ENCODE data around the gene NFYC. TPM values are rescaled to one million over a fixed set of nuclear protein-coding genes. Genes with fewer than 3 reads are reported as not detected.

Gene NFYC
- total RNA-seq, 1 donor from 2014 or later: 67.2 TPM

GRCh38 chr1:40802078-40802741, 110.7 kb downstream of the NFYC start:
- Mint-ChIP-seq H3K27me3 (ENCODE audit: low read depth) (peaks cover 2% of the 10 kb centered on the region), H3K27ac (ENCODE audit: unreplicated experiment) (no peak overlapping the region), H3K4me3 (no peak overlapping the region), H3K9me3 (no peaks in the 10 kb centered on the region), H3K36me3 (ENCODE audit: low read depth) (no peaks in the 10 kb centered on the region), H3K4me1 (peaks cover 46% of the 10 kb centered on the region)
- DNase-seq (ENCODE audit: low read depth, low spot score): peak; percentile 63
- no peak for TF ChIP-seq CTCF (conservative IDR thresholded peaks at IDR 0.05)

GRCh38 chr1:40802742-40803113, 111.2 kb downstream of the NFYC start:
- no peaks in the 10 kb centered on the region for H3K36me3 Mint-ChIP-seq (ENCODE audit: low read depth)
- H3K27ac Mint-ChIP-seq (ENCODE audit: unreplicated experiment): no peak overlapping the region
- TF ChIP-seq CTCF (conservative IDR thresholded peaks at IDR 0.05): no peak
- DNase-seq (ENCODE audit: low read depth, low spot score): no peak
- H3K9me3 Mint-ChIP-seq: no peaks in the 10 kb centered on the region
- H3K4me1 Mint-ChIP-seq: peaks cover 48% of the 10 kb centered on the region
- peak overlapping the region; percentile 27 for H3K4me3 Mint-ChIP-seq
- H3K27me3 Mint-ChIP-seq (ENCODE audit: low read depth): peaks cover 2% of the 10 kb centered on the region

- DNase-seq (ENCODE audit: low read depth, low spot score): no peak
- H3K4me1 Mint-ChIP-seq: peaks cover 53% of the 10 kb centered on the region
- peaks cover 2% of the 10 kb centered on the region for H3K27me3 Mint-ChIP-seq (ENCODE audit: low read depth)
- no peak overlapping the region for H3K27ac Mint-ChIP-seq (ENCODE audit: unreplicated experiment)
- H3K36me3 Mint-ChIP-seq (ENCODE audit: low read depth): no peaks in the 10 kb centered on the region
- H3K9me3 Mint-ChIP-seq: no peaks in the 10 kb centered on the region
- no peak overlapping the region for H3K4me3 Mint-ChIP-seq
- TF ChIP-seq CTCF (conservative IDR thresholded peaks at IDR 0.05): no peak
Observed at GRCh38 chr1:40803447-40803846, 111.9 kb downstream of the NFYC start.

GRCh38 chr1:40803902-40804301, 112.4 kb downstream of the NFYC start:
- no peak for DNase-seq (ENCODE audit: low read depth, low spot score)
- no peaks in the 10 kb centered on the region for H3K9me3 Mint-ChIP-seq
- no peak for TF ChIP-seq CTCF (conservative IDR thresholded peaks at IDR 0.05)
- H3K4me1 Mint-ChIP-seq: peaks cover 58% of the 10 kb centered on the region
- H3K4me3 Mint-ChIP-seq: no peak overlapping the region
- H3K36me3 Mint-ChIP-seq (ENCODE audit: low read depth): no peaks in the 10 kb centered on the region
- H3K27me3 Mint-ChIP-seq (ENCODE audit: low read depth): peaks cover 2% of the 10 kb centered on the region
- H3K27ac Mint-ChIP-seq (ENCODE audit: unreplicated experiment): peak overlapping the region; percentile 43

GRCh38 chr1:40806240-40806639, 114.7 kb downstream of the NFYC start:
- peaks cover 2% of the 10 kb centered on the region for H3K27me3 Mint-ChIP-seq (ENCODE audit: low read depth)
- TF ChIP-seq CTCF (conservative IDR thresholded peaks at IDR 0.05): no peak
- H3K27ac Mint-ChIP-seq (ENCODE audit: unreplicated experiment): no peak overlapping the region
- no peaks in the 10 kb centered on the region for H3K36me3 Mint-ChIP-seq (ENCODE audit: low read depth)
- H3K9me3 Mint-ChIP-seq: no peaks in the 10 kb centered on the region
- no peak overlapping the region for H3K4me3 Mint-ChIP-seq
- no peak for DNase-seq (ENCODE audit: low read depth, low spot score)
- peaks cover 47% of the 10 kb centered on the region for H3K4me1 Mint-ChIP-seq

Measured in neural crest cell (in vitro differentiated cells).